Stimulated activated CD4-positive, alpha-beta T cell treated with anti-CD3 and anti-CD28 coated beads, Interleukin-4, amount 100 ng/mL, for 1 hour (primary cell): ENCODE data around the gene PUSL1.

Experiments used
- DNase-seq: peaks from one replicate; pipeline ENCODE4 v3.0.0-alpha.2; 2020

PUSL1 gene, protein sequence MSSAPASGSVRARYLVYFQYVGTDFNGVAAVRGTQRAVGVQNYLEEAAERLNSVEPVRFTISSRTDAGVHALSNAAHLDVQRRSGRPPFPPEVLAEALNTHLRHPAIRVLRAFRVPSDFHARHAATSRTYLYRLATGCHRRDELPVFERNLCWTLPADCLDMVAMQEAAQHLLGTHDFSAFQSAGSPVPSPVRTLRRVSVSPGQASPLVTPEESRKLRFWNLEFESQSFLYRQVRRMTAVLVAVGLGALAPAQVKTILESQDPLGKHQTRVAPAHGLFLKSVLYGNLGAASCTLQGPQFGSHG

GRCh38 chr1:1307923-1308755 lies at the start of gene PUSL1, which contains the start of gene ACAP3:
PUSL1 (plus strand) TSS chr1:1308597; CDS start chr1:1308644, 47 bp downstream.
ACAP3 (minus strand) TSS chr1:1307930; CDS start chr1:1307815, 115 bp downstream.
- peak; percentile 88 for DNase-seq

DNA sequence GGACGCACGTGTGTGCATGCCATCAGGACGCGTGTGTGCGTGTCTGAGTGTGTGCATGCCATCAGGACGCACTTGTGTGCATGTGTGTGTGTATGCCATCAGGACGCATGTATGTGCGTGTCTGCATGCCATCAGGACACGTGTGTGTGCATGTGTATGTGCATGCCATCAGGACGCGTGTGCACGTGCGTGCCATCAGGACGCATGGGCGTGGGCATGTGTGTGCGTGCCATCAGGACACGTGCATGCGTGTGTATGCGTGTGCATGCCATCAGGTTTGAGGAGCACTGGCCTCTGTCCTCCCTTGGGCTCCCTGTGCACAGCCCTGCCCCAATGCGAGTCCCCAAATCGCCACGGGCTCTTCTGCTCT lies 49.3 kb upstream of the PUSL1 start:
- DNase-seq, result no peak

GRCh38 chr1:1259540-1259939 lies 48.9 kb upstream of the PUSL1 start:
- DNase-seq, result no peak

DNA sequence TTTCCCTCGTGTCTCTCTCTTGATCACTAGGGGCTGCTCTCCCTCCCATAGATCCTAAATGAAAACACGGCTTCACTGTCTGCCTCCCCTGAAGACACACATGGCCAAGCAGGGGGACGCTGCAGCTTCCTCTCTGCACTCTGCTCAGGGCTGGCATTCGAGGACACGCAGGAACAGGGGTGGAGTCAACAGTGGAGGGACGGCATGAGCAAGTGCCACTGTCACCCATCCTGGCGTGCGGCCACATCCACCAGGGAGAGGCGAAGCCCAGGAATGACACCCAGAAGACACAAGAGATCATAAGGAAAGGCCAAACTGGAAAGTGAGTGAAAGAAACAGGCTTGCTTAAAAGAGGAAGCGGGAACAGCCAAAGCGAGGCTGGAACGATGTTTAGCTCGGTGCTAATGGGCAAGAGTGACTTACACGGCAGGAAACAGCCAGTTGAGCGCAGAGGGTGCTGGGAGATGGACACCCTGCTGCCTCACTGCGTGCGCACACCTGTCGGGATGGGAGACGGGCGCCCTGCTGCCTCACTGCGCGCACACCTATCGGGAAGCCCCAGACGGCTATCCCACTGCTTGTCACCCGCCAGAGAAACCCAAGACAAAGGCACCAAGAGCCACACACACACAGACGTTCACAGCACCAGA lies 48.3 kb upstream of the PUSL1 start:
- DNase-seq, result no peak

GRCh38 chr1:1260843-1261560 lies 47.4 kb upstream of the PUSL1 start:
- no peak for DNase-seq

GRCh38 chr1:1262071-1262470 lies 46.3 kb upstream of the PUSL1 start:
- DNase-seq, result no peak

GRCh38 chr1:1262758-1263157 lies 45.6 kb upstream of the PUSL1 start:
- DNase-seq, result no peak

DNA sequence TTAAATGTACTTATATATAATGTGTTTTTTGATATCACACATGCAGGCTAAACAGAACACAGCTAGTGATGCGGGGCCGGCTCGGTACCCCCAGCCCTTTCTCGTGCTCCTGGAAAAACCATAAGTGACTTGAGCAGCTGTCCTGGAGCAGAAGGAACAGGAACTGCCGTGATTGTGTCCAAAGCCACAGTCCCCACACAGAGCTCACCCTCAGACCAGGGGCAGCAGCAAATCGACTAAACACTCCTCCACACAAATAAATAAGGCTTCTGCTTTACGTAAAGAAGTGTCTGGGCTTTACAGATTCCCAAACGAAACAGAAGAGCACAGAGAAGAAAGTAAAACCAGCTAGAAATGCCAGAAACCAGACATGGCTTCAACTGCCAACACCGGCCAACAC lies 44.4 kb upstream of the PUSL1 start:
- no peak for DNase-seq

- DNase-seq, result no peak
These were observed 43.5 kb upstream of the PUSL1 start for GRCh38 chr1:1264868-1265272.

- DNase-seq, result no peak
These were observed 40.7 kb upstream of the PUSL1 start for GRCh38 chr1:1267488-1268283.

DNA sequence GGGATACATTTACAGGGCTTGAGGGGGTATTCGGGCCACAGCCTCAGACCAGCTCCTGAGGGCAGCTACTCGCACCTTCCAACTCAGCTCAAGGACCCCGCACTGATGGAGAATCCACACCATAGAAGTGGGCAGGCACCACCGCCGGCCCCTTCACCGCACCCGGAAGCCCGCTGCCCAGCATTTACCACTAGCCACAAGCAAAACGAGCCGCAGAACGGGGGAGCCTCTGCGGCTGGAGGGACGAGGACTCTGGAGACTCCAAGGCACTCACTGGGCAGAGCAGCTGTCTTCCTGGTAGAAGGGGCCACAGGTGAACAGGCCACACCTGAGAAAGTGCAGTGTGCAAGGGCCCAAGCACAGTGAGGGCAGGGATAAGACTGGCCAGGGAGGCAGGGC lies 40.1 kb upstream of the PUSL1 start:
- DNase-seq, result no peak

GRCh38 chr1:1270813-1271212 lies 37.6 kb upstream of the PUSL1 start:
- DNase-seq, result no peak

DNA sequence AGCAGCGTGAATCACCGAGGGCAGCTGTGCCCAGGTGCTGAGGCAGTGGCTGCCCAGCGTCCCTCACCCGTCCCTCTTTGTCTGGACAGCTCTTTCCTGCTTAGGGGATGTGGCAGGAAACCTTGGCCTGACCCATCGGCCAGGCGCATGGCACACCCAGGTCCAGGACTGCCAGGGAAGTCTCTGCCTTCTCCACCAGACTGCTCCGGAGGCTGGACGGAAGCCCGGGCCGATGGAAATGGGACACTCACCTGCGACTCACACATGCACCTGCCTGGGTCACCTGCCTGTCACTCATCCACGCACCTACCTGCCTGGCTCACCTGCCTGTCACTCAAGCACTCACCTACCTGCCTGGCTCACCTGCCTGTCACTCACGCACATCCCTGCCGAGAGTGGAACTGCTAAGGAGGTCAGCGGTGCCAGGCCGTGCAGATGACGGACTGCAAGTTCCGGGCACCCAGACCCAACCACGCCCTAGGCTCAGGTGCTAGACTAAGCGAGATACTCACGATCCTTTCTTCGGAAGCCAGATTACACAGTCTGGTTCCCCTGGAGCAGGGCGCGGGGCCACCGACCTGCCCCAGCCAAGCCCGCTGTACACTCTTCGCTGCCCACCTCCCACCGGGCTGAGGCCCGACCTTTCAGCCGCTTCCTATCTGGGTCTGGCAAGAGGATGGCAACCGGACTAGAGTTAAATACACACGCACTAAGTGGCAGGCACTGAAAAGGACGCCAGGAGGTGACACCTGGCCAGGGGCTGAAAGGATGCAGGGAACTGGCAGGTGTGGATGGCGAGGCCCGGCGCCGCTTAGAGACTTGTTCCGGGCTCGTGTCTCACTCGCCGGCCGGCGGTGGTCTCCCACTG lies 35.8 kb upstream of the PUSL1 start:
- no peak for DNase-seq

DNA sequence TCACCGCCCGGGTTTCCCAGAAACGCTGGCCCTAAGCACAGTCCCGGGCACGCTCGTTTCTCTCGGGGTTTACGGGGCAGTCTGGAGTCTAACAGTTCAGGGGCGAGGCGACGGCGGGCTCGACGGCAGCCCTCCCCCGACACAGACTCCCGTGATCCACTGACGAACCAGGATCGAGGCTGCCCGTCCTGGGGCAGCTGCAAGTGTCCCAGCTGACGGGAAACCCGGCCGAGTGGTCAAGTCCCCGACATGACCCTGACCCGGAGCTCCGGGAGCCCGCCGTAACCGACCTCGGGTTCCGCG lies 35.2 kb upstream of the PUSL1 start:
- DNase-seq, result no peak

DNA sequence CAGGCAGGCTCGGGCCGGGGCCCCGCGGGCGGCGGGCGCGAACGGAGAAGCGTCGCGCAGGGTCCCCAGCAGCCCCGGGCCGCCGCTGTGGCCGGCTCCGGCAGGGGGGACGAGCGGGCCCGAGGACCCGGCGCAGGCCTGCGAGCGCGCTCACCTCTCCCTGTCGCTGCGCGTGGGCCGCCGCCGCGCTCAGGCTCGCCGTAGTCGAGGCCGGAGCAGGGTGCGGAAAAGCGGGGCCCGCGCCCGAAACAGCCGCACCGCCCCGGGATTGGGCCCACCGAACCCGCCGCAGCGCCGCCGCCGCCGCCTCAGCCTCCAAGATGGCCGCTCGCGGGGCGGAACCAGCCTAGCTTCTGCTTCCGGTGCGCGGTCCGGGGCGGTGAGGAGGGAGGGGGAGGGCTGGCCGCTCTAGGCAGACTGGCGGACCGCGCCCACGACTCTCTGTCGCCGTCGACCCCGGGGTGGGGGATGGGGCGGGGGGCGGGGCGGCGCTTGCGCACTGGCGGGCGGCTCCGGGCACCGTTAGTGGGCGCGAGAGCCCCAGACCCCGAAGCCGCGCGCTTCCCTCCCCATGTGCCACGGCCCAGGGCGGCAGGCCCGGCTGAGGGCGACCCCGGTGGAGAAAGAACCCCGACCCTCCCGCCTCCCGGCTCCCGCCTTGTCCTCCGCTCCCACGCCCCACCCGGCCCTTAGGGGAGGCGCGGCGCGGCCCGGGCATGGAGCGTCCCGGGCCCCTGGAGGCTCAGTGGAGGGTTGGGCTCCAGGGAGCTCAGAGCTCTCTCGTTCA lies 34.7 kb upstream of the PUSL1 start, which contains the start of gene UBE2J2:
TSS of gene UBE2J2 (minus strand) at position 343 of the 787 bp plus-strand sequence. CDS start 5,862 bp downstream, outside the sequence.
- peak; percentile 92 for DNase-seq

DNA sequence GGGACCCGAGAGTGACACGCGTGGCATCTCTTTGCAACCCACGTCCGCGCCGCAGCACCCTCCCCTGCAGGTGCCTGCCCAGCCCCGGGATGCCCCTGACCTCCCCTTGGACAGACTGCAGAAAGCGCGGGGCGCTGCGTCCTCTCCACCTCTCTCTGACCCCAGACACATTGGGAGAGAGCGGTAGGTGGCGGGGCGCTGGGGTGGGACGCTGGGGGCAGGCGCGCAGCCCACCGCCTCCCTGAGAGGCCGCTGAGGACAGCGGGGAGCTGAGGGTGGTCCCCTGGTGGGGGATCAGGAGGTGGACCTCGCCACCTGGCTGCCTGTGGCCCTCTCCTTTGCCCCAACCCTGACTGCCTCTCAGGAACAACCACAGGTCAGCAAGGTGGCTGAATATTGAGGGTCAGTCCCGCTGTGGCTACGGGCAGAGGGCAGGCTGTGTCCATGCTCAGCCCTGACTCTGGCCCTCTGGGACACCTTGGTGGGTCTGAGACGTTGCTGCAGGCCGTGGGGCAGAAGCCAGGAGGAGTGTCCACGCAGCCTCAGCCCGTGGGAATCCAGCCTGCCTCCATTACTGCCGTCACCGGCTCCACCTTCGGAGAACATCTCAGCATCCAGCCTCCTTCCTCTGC lies 34.0 kb upstream of the PUSL1 start:
- DNase-seq, result no peak

DNA sequence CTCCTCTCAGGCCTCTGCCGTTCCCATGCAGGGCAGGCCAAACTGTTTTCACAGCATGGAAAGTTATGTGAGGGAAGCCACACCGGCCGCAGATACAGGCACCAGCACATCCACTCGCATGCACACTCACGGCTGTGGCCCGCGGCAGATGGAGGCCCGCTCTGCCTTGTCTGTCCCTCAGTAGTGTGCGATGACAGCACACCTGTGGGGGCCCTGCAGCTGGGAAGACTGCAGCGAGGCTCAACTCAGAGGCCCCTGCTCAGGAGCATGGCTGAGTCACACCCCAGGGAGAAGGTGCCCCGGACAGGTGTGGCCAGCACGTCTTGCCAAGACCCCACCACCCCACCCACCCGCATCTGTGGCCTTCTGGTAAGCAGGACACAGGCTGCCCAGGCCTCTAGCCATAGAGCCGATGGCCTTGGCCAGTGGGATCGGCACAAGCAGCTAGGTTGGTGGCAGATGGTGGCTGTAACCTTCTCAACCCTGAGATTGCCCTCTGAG lies 33.4 kb upstream of the PUSL1 start:
- DNase-seq, result no peak

DNA sequence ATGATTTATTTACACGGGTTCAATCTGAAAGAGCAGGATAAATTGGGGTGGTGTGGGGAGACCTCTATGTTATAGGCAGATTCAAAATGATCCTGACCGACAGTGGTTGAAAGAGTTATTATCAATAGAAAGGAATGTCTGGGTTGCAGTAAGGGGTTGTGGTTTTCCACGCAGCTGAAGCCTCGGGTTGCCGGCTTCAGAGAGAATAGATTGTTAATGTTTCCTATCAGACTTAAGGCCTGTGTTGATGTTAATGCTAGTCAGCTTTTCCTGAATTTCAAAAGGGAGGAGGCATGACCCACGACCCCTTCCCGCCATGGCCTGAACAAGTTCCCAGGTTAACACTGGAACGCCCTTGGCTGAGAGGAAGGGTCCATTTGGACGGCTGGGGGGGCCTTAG lies 32.6 kb upstream of the PUSL1 start:
- no peak for DNase-seq

DNA sequence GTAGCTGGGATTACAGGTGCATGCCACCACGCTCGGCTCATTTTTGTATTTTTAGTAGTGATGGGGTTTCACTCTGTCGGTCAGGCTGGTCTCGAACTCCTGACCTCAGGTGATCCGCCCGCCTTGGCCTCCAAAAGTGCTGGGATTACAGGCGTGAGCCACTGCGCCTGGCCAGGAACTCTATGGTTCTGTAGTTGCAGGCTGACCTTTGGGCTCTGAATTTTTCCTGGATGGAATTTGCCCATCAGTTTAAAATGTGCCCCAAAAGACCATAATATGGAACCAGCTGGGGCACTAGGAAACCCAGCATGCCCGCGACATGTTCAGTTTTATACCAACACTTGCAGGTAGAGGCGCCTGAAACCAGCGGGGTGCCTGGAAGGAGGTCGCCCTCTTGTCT lies 29.8 kb upstream of the PUSL1 start:
- DNase-seq, result no peak

GRCh38 chr1:1279028-1279427 lies 29.4 kb upstream of the PUSL1 start:
- DNase-seq, result no peak
